Measurements from ENCODE around the gene HS3ST5.

- no peak for TF ChIP-seq JUN (CRISPR knock-in tag; IDR thresholded peaks at IDR 0.05)
- TF ChIP-seq SMAD4 (CRISPR knock-in tag; IDR thresholded peaks at IDR 0.05) = no peak
- TF ChIP-seq TEAD4 (CRISPR knock-in tag; IDR thresholded peaks at IDR 0.05) = no peak
- no peak for TF ChIP-seq CTCF (IDR thresholded peaks at IDR 0.05)
- TF ChIP-seq MAX (CRISPR knock-in tag; IDR thresholded peaks at IDR 0.05) = no peak
- no peak for TF ChIP-seq ATF6 (CRISPR knock-in tag; IDR thresholded peaks at IDR 0.05)
These were observed 1.6 kb upstream of the HS3ST5 start for GRCh38 chr6:114344246-114344970.

Data from WTC11 (cell line).